ENCODE results near the gene KRT2. TPM values are rescaled to one million over a fixed set of nuclear protein-coding genes. Genes with fewer than 3 reads are reported as not detected.

The KRT2 gene
- total RNA-seq, 1 experiment from 2014 or later, result not detected

DNA sequence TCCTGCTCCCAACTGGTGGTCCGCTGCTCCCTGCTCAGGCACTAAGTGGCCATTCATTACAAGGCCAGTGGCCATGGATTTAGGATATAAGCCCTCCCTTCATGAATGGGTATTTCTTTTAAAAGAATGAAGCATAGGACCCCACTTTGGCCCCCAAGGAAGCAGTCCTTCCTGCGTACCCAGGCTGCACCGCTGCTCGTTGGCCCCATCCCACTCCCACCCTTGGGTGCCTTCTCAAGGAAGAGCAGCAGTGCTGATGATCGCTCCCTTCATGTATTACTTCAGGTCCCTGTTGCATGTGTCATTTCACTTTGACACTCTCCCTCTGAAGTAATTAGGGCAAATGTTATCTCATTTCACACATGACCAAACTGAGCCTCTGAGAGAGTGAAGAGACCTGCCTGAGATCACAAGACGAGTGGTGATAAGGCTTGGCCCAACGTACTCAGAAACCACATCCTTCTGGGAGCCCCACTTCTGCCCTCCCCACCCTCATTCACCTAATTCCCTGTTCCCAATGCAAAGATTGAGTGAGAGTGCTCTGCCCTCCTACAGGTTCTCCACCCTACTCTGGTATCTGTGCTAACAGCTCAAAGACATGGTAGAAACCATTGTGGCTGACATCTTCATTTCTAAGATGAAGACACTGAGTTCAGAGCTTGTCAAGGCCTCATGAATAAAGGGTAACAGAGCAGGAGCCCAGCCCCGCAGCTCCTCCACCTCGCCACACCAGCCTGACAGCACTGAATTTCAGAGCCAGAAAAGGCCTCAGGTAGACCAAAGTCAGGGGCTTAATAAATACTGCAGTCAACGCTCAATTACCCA is 10.3 kb upstream of the KRT2 start:
- POLR2A ChIA-PET, result no interaction called here
- no peak for DNase-seq (ENCODE audit: unreplicated experiment)
- intact Hi-C loops (cut with micrococcal nuclease), result no loop called here
- peaks cover 30% of the 10 kb centered on the region for H3K27me3 Mint-ChIP-seq (ENCODE audit: insufficient read depth, unreplicated experiment)
- no peak overlapping the region for H3K4me3 Mint-ChIP-seq (ENCODE audit: unreplicated experiment)
- CTCF ChIA-PET, result no interaction called here
- TF ChIP-seq, protein P1, sequence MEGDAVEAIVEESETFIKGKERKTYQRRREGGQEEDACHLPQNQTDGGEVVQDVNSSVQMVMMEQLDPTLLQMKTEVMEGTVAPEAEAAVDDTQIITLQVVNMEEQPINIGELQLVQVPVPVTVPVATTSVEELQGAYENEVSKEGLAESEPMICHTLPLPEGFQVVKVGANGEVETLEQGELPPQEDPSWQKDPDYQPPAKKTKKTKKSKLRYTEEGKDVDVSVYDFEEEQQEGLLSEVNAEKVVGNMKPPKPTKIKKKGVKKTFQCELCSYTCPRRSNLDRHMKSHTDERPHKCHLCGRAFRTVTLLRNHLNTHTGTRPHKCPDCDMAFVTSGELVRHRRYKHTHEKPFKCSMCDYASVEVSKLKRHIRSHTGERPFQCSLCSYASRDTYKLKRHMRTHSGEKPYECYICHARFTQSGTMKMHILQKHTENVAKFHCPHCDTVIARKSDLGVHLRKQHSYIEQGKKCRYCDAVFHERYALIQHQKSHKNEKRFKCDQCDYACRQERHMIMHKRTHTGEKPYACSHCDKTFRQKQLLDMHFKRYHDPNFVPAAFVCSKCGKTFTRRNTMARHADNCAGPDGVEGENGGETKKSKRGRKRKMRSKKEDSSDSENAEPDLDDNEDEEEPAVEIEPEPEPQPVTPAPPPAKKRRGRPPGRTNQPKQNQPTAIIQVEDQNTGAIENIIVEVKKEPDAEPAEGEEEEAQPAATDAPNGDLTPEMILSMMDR (IDR thresholded peaks at IDR 0.05; ENCODE audit: unreplicated experiment), result no peak
- no peaks in the 10 kb centered on the region for H3K4me1 Mint-ChIP-seq (ENCODE audit: insufficient read depth, unreplicated experiment)
- H3K27ac Mint-ChIP-seq (ENCODE audit: low read depth, unreplicated experiment), result no peak overlapping the region
- no peaks in the 10 kb centered on the region for H3K9me3 Mint-ChIP-seq (ENCODE audit: unreplicated experiment)
- no TSS peak for BruUV-seq (replicated peaks)
- H3K36me3 Mint-ChIP-seq (ENCODE audit: insufficient read depth, unreplicated experiment), result no peaks in the 10 kb centered on the region

DNA sequence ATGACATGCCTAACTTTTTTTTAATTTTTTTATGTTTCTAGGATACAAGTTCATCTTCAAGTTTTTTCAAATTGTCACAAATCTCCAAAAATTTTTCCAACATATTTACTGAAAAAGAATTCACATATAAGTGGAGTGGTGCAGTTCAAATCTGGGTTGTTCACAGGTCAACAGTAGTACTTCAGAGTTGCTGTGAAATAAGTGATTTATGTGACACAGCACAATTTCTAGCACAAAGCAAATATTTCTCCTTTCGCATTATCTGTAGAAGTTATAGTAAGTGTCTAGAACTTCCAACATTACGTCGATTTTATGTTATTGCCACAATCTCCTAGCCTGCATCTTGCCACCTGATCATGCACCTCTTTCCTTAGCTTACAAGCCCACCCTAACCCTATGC is 9.7 kb upstream of the KRT2 start:
- Mint-ChIP-seq H3K4me1 (ENCODE audit: insufficient read depth, unreplicated experiment) (no peaks in the 10 kb centered on the region), H3K36me3 (ENCODE audit: insufficient read depth, unreplicated experiment) (no peaks in the 10 kb centered on the region), H3K4me3 (ENCODE audit: unreplicated experiment) (no peak overlapping the region), H3K9me3 (ENCODE audit: unreplicated experiment) (no peaks in the 10 kb centered on the region), H3K27ac (ENCODE audit: low read depth, unreplicated experiment) (no peak overlapping the region), H3K27me3 (ENCODE audit: insufficient read depth, unreplicated experiment) (peaks cover 30% of the 10 kb centered on the region)
- DNase-seq (ENCODE audit: unreplicated experiment), result no peak
- intact Hi-C loops (cut with micrococcal nuclease), result no loop called here
- BruUV-seq (replicated peaks), result no TSS peak
- CTCF ChIA-PET, result no interaction called here
- POLR2A ChIA-PET, result no interaction called here
- TF ChIP-seq, protein P1 (IDR thresholded peaks at IDR 0.05; ENCODE audit: unreplicated experiment), result no peak

DNA sequence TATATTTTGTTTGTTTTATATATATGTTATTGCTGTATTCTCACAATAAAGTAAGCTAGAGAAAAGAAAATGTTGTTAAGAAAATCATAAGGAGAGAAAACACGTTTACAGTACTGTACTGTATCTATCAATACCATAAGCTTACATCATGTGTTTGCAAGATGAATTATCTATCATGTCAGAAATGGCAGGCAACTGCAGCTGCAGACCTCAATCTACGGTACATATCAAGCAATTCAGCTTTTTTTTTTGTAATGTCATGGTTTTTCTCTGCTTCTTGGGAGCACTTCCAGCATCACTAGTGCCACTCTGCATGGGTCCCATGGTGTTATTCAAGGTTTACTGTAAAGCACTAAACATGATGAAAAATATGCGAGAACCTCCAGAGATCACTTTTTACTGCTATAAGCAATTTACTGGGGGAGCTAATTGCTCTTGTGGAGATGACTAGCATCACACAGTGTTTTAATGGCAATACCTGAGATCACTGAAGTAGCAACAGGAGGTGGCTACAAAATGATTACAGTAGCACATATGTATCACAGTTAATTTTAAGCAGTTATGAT is 9.0 kb upstream of the KRT2 start:
- Mint-ChIP-seq H3K4me3 (ENCODE audit: unreplicated experiment) (no peak overlapping the region), H3K9me3 (ENCODE audit: unreplicated experiment) (no peaks in the 10 kb centered on the region), H3K36me3 (ENCODE audit: insufficient read depth, unreplicated experiment) (no peaks in the 10 kb centered on the region), H3K27ac (ENCODE audit: low read depth, unreplicated experiment) (no peak overlapping the region), H3K4me1 (ENCODE audit: insufficient read depth, unreplicated experiment) (no peaks in the 10 kb centered on the region), H3K27me3 (ENCODE audit: insufficient read depth, unreplicated experiment) (peaks cover 36% of the 10 kb centered on the region)
- DNase-seq (ENCODE audit: unreplicated experiment), result no peak
- ChIA-PET POLR2A (no interaction called here), CTCF (no interaction called here)
- no TSS peak for BruUV-seq (replicated peaks)
- TF ChIP-seq, protein P1 (IDR thresholded peaks at IDR 0.05; ENCODE audit: unreplicated experiment), result no peak
- intact Hi-C loops (cut with micrococcal nuclease), result no loop called here

DNA sequence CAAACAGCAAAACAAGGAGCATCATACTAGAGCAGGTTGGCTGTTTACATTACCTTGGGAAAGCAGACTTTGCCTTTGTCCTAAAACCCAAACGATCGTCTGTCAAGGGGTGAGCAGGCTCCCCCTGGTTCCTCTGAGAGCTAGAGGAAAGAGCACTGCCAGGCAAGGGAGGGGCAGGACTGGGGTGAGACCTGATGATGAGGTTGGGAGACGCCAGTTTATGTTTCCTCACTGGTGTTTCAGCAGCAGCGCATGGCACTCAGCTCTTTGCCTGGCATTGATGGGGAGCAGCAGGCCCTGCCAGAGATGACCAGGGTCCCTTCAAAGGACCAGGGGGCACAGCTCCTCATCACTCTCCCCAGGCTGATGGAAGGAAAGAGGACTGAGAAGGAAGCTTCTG is 7.9 kb upstream of the KRT2 start:
- no peak for DNase-seq (ENCODE audit: unreplicated experiment)
- Mint-ChIP-seq H3K4me1 (ENCODE audit: insufficient read depth, unreplicated experiment) (peaks cover 7% of the 10 kb centered on the region), H3K9me3 (ENCODE audit: unreplicated experiment) (no peaks in the 10 kb centered on the region), H3K27ac (ENCODE audit: low read depth, unreplicated experiment) (no peak overlapping the region), H3K4me3 (ENCODE audit: unreplicated experiment) (no peak overlapping the region), H3K36me3 (ENCODE audit: insufficient read depth, unreplicated experiment) (no peaks in the 10 kb centered on the region), H3K27me3 (ENCODE audit: insufficient read depth, unreplicated experiment) (peaks cover 46% of the 10 kb centered on the region)
- ChIA-PET POLR2A (interaction anchor here (0.5 kb wide), 1 partner anchor 326 kb away, joined by 3 read pairs; no protein-coding TSS in a partner anchor), CTCF (no interaction called here)
- TF ChIP-seq, protein P1 (IDR thresholded peaks at IDR 0.05; ENCODE audit: unreplicated experiment), result no peak
- BruUV-seq (replicated peaks), result no TSS peak
- intact Hi-C loops (cut with micrococcal nuclease), result no loop called here
